Esophagus squamous epithelium (tissue), 4 donors: ENCODE measurements around the gene ARHGAP8.

Experiments
- CTCF ChIP-seq, 6 experiments: fragments of 450-650 bp in 4 of 6; fragments of 200-600 bp in 2 of 6; sonication (generic) in 2 of 6; IDR thresholded peaks; one replicate each; pipeline ENCODE4 v1.5.1; 2016 to 2019; ENCODE audit warnings: antibody characterized with exemption in 6 of 6, mild to moderate bottlenecking in 4 of 6, moderate library complexity in 4 of 6
- POLR2A ChIP-seq, 4 donors: fragments of 450-650 bp; IDR thresholded peaks; one replicate each; pipeline ENCODE4 v1.6.1; 2017; ENCODE audit warnings: antibody characterized with exemption in 4 of 4, mild to moderate bottlenecking in 4 of 4, moderate library complexity in 3 of 4

DNA sequence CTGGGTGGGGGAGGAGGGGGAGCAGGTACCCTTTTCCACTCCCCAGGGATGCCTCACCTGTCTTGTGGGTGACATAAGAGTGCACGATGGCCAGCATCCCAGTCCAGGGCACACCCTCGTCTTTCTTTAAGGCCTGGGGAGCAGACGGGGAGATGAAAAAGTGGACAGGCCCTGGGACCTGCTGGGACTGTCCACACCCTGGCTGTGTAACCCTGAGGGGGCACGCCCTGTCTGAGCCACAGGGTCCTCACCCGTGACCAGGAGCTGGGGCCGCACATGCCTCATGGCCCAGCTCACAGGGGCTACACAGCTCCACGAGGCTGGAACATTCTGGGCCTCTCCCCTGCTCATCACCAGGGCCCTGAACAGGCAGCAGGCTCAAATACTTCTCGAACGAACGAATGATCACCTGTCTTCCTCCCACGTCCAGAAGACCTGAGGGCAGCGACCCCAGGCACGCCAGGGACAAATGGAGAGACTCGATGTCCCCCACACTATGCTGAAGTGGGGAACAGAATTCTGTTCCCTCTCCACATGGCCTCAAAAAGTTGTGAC is 133.5 kb downstream of the ARHGAP8 start:
- no peak for TF ChIP-seq CTCF (IDR thresholded peaks at IDR 0.05)
- TF ChIP-seq POLR2A (IDR thresholded peaks at IDR 0.05): no peak
